ENCODE data around the gene PFKFB3. TPM values are rescaled to one million over a fixed set of nuclear protein-coding genes. Genes with fewer than 3 reads are reported as not detected.

Gene PFKFB3
- total RNA-seq, 2 donors from 2014 or later = 31.2 to 34.5 TPM

GRCh38 chr10:6256439-6256838 lies 53.7 kb downstream of the PFKFB3 start:
- H3K27ac Mint-ChIP-seq = no peak overlapping the region
- WGBS, 2 experiments (ENCODE audit: insufficient coverage in 1 of 2, insufficient read length in 1 of 2) = 92 to 95% methylated on average over 8 of the region's 8 CpGs
- H3K9me3 Mint-ChIP-seq = peaks cover 11% of the 10 kb centered on the region
- H3K4me1 ChIP-seq (ENCODE audit: control insufficient read depth, insufficient read depth, low read length) = no peaks in the 10 kb centered on the region
- no peaks in the 10 kb centered on the region for H3K27me3 Mint-ChIP-seq (ENCODE audit: insufficient read depth)
- no peak for DNase-seq
- no peaks in the 10 kb centered on the region for H3K36me3 Mint-ChIP-seq (ENCODE audit: low read depth)
- H3K36me3 ChIP-seq (ENCODE audit: control insufficient read depth, insufficient read depth, low read length) = no peaks in the 10 kb centered on the region
- H3K27ac ChIP-seq (ENCODE audit: low read depth, low read length) = no peak overlapping the region
- peaks cover 8% of the 10 kb centered on the region for H3K9me3 ChIP-seq (ENCODE audit: control insufficient read depth, low read length)
- H3K4me1 Mint-ChIP-seq = no peaks in the 10 kb centered on the region
- no peak for TF ChIP-seq CTCF (conservative IDR thresholded peaks at IDR 0.05)
- H3K9ac ChIP-seq (ENCODE audit: extremely low read depth, low read length, poor library complexity, severe bottlenecking) = no peak overlapping the region
- H3K27me3 ChIP-seq (ENCODE audit: control insufficient read depth, insufficient read depth, low read length, poor library complexity, severe bottlenecking) = no peaks in the 10 kb centered on the region
- no peak overlapping the region for H3K4me3 Mint-ChIP-seq
- H3K4me3 ChIP-seq (ENCODE audit: low read length) = no peak overlapping the region

DNA sequence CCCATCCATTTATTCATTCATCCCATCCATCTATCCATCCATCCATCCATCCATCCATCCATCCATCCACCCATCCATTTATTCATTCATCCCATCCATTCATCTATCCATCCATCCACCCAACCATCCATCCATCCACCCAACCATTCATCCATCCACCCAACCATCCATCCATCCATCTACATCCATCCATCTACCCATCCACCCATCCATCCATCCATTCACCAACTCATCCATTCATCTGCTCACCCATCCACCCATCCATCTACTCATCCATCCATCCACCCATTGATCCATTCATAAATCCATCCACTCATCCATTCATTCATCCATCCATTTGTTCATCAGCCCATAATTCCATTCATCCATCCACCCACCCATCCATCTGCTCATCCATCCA lies 56.4 kb downstream of the PFKFB3 start:
- peaks cover 32% of the 10 kb centered on the region for H3K9me3 Mint-ChIP-seq
- no peak overlapping the region for H3K27ac Mint-ChIP-seq
- H3K4me1 Mint-ChIP-seq = no peaks in the 10 kb centered on the region
- H3K36me3 Mint-ChIP-seq (ENCODE audit: low read depth) = peaks cover 4% of the 10 kb centered on the region
- no peak for TF ChIP-seq CTCF (conservative IDR thresholded peaks at IDR 0.05)
- no peaks in the 10 kb centered on the region for H3K27me3 ChIP-seq (ENCODE audit: control insufficient read depth, insufficient read depth, low read length, poor library complexity, severe bottlenecking)
- H3K4me3 ChIP-seq (ENCODE audit: low read length) = no peak overlapping the region
- peaks cover 13% of the 10 kb centered on the region for H3K9me3 ChIP-seq (ENCODE audit: control insufficient read depth, low read length)
- no peak overlapping the region for H3K27ac ChIP-seq (ENCODE audit: low read depth, low read length)
- H3K36me3 ChIP-seq (ENCODE audit: control insufficient read depth, insufficient read depth, low read length) = no peaks in the 10 kb centered on the region
- no peaks in the 10 kb centered on the region for H3K4me1 ChIP-seq (ENCODE audit: control insufficient read depth, insufficient read depth, low read length)
- no peak for DNase-seq
- H3K4me3 Mint-ChIP-seq = no peak overlapping the region
- no peaks in the 10 kb centered on the region for H3K27me3 Mint-ChIP-seq (ENCODE audit: insufficient read depth)
- H3K9ac ChIP-seq (ENCODE audit: extremely low read depth, low read length, poor library complexity, severe bottlenecking) = no peak overlapping the region

DNA sequence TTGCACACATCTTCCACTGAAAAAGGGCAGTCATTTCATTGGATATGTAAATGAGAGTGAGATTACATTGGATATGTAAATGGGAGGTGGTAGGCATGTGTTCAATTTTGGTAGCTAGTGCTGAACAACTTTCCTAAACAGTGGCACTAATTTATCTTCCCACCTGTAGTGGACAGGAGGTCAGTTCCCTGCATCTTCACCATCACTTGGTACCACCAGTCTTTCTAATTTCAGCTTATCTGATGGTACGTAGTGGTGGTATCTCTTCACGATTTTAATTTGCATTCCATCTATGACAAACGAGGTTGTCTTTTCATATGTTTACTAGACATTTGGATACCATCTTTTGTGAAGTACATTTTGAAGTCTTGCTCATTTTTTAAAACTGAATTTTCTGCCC lies 58.1 kb downstream of the PFKFB3 start:
- Histone ChIP-seq H3K9me3 (ENCODE audit: control insufficient read depth, low read length) (peaks cover 13% of the 10 kb centered on the region), H3K9ac (ENCODE audit: extremely low read depth, low read length, poor library complexity, severe bottlenecking) (no peak overlapping the region), H3K4me3 (ENCODE audit: low read length) (no peak overlapping the region), H3K36me3 (ENCODE audit: control insufficient read depth, insufficient read depth, low read length) (no peaks in the 10 kb centered on the region), H3K27ac (ENCODE audit: low read depth, low read length) (no peak overlapping the region), H3K27me3 (ENCODE audit: control insufficient read depth, insufficient read depth, low read length, poor library complexity, severe bottlenecking) (no peaks in the 10 kb centered on the region), H3K4me1 (ENCODE audit: control insufficient read depth, insufficient read depth, low read length) (no peaks in the 10 kb centered on the region)
- H3K27ac Mint-ChIP-seq = no peak overlapping the region
- 89 to 90% methylated on average over 3 of the region's 3 CpGs for WGBS, 2 experiments (ENCODE audit: insufficient coverage in 1 of 2, insufficient read length in 1 of 2)
- peaks cover 32% of the 10 kb centered on the region for H3K9me3 Mint-ChIP-seq
- peaks cover 4% of the 10 kb centered on the region for H3K36me3 Mint-ChIP-seq (ENCODE audit: low read depth)
- peaks cover 2% of the 10 kb centered on the region for H3K27me3 Mint-ChIP-seq (ENCODE audit: insufficient read depth)
- no peak for TF ChIP-seq CTCF (conservative IDR thresholded peaks at IDR 0.05)
- H3K4me3 Mint-ChIP-seq = no peak overlapping the region
- DNase-seq = no peak
- no peaks in the 10 kb centered on the region for H3K4me1 Mint-ChIP-seq
